Endothelial cell of umbilical vein (primary cell): ENCODE results near the gene DR1. TPM values are rescaled to one million over a fixed set of nuclear protein-coding genes. Genes with fewer than 3 reads are reported as not detected.

Source experiments
- BruUV-seq: library from RNA; stranded (reverse); fragments of 400-500 nt; replicated peaks from 2 replicates; lab custom pipeline; 2021; lab: Mats Ljungman, UMichigan
- CTCF ChIA-PET: fragments of 300-600, 350-600 bp; sonication (Branson Sonifier 250); formaldehyde crosslinking; loops from one replicate; lab custom pipeline; 2021; ENCODE audit warnings: antibody characterized with exemption, inconsistent platforms; lab: Charles Lee
- POLR2A ChIA-PET: fragments of 300-600, 350-600 bp; sonication (Branson Sonifier 250); formaldehyde crosslinking; loops from one replicate; lab custom pipeline; 2021; ENCODE audit warnings: antibody characterized with exemption, inconsistent platforms; lab: Charles Lee
- DNase-seq: peaks from one replicate; pipeline ENCODE4 v3.0.0-alpha.2; 2011; ENCODE audit warnings: low read depth, low spot score
- FAIRE-seq: peaks from 2 replicates; lab custom pipeline; 2011; peaks lifted over from hg19 to GRCh38; lab: Jason Lieb, UNC
- H2AFZ ChIP-seq: 2 replicates; pipeline ENCODE4 v1.6.0; 2012; ENCODE audit warnings: low read depth, low read length, control low read depth, inconsistent platforms
- H3K27ac ChIP-seq: 2 replicates; pipeline ENCODE4 v1.5.1; 2011; ENCODE audit warnings: low read depth, mild to moderate bottlenecking, control low read depth, low read length, moderate library complexity; ENCODE audit not compliant: insufficient read depth
- H3K27me3 ChIP-seq, 2 experiments: 2 replicates each; pipeline versions ENCODE4 v1.6.0 to v1.6.1; 2011; ENCODE audit warnings: low read length in 2 of 2, mixed read lengths in 1 of 2; ENCODE audit not compliant: control insufficient read depth in 2 of 2, insufficient read depth in 2 of 2
- H3K36me3 ChIP-seq, 2 experiments: 2 replicates in 1 of 2; 3 replicates in 1 of 2; pipeline ENCODE4 v1.5.1; 2011; ENCODE audit warnings: low read length in 2 of 2, mild to moderate bottlenecking in 1 of 2, moderate library complexity in 1 of 2; ENCODE audit not compliant: control insufficient read depth in 2 of 2, insufficient read depth in 2 of 2; ENCODE audit errors: extremely low read depth in 1 of 2
- H3K4me1 ChIP-seq: 3 replicates; pipeline ENCODE4 v1.5.1; 2011; ENCODE audit warnings: mild to moderate bottlenecking, low read length; ENCODE audit not compliant: control insufficient read depth, insufficient read depth; ENCODE audit errors: extremely low read depth
- H3K4me2 ChIP-seq: 2 replicates; pipeline ENCODE4 v1.6.1; 2011; ENCODE audit warnings: low read length, control low read depth, mixed read lengths; ENCODE audit not compliant: insufficient read depth
- H3K4me3 ChIP-seq, 3 experiments: fragments of 200-600 bp in 1 of 3; sonication (generic), shearing (Covaris generic) in 1 of 3; replicated peaks in 1 of 3; 2 replicates each; pipeline ENCODE4 v1.5.1; 2011 to 2016; ENCODE audit warnings: control low read depth in 3 of 3, low read length in 3 of 3, mild to moderate bottlenecking in 2 of 3, inconsistent platforms in 1 of 3, low read depth in 1 of 3, moderate library complexity in 1 of 3; ENCODE audit not compliant: insufficient read depth in 1 of 3
- H3K79me2 ChIP-seq: 2 replicates; pipeline ENCODE4 v1.6.0; 2012; ENCODE audit warnings: low read length, inconsistent platforms; ENCODE audit not compliant: control insufficient read depth, insufficient read depth
- H3K9ac ChIP-seq: replicated peaks from 2 replicates; pipeline ENCODE3; 2011; ENCODE audit warnings: low read length, control low read depth; ENCODE audit not compliant: insufficient read depth; ENCODE audit errors: extremely low read depth
- H3K9me1 ChIP-seq: replicated peaks from 3 replicates; pipeline ENCODE4 v1.6.0; 2011; ENCODE audit warnings: mild to moderate bottlenecking, low read length; ENCODE audit not compliant: control insufficient read depth, insufficient read depth; ENCODE audit errors: extremely low read depth
- H3K9me3 ChIP-seq: replicated peaks from 2 replicates; pipeline ENCODE4 v1.5.1; 2012; ENCODE audit warnings: low read length, inconsistent platforms; ENCODE audit not compliant: control insufficient read depth, insufficient read depth
- H4K20me1 ChIP-seq: replicated peaks from 2 replicates; pipeline ENCODE3; 2011; ENCODE audit warnings: mild to moderate bottlenecking, low read length; ENCODE audit not compliant: control insufficient read depth, insufficient read depth; ENCODE audit errors: extremely low read depth
- CTCF ChIP-seq, 2 donors: IDR thresholded peaks; 1 replicate in 1 of 2; 2 replicates in 1 of 2; pipeline ENCODE4 v1.5.1; 2011; ENCODE audit warnings: low read length in 2 of 2, mild to moderate bottlenecking in 2 of 2, moderate library complexity in 2 of 2, control low read depth in 1 of 2, inconsistent platforms in 1 of 2, low read depth in 1 of 2; ENCODE audit not compliant: insufficient read depth in 1 of 2; ENCODE audit errors: extremely low read depth in 1 of 2
- EZH2 ChIP-seq: IDR thresholded peaks from 2 replicates; pipeline ENCODE4 v1.6.1; 2012; ENCODE audit warnings: borderline replicate concordance, low read depth, mild to moderate bottlenecking, moderate library complexity, low read length, inconsistent platforms; ENCODE audit not compliant: severe bottlenecking
- FOS ChIP-seq: IDR thresholded peaks from 2 replicates; pipeline ENCODE4 v1.6.1; 2011; ENCODE audit warnings: mild to moderate bottlenecking, low read length, moderate library complexity, borderline replicate concordance; ENCODE audit not compliant: insufficient read depth
- GATA2 ChIP-seq: IDR thresholded peaks from 2 replicates; pipeline ENCODE4 v1.7.0; 2011; ENCODE audit warnings: low read depth, mild to moderate bottlenecking, moderate library complexity, mixed read lengths, low read length; ENCODE audit not compliant: insufficient read length, insufficient read depth
- JUN ChIP-seq: IDR thresholded peaks from 2 replicates; pipeline ENCODE4 v1.6.1; 2011; ENCODE audit warnings: borderline replicate concordance, low read depth; ENCODE audit not compliant: insufficient read length, insufficient read depth
- MYC ChIP-seq: IDR thresholded peaks from one replicate; pipeline ENCODE4 v1.6.1; 2011; ENCODE audit warnings: mild to moderate bottlenecking, low read depth, low read length
- POLR2A ChIP-seq: IDR thresholded peaks from 2 replicates; pipeline ENCODE4 v1.6.1; 2012; ENCODE audit warnings: low read depth, mild to moderate bottlenecking, control low read depth, low read length
- POLR2AphosphoS5 ChIP-seq: IDR thresholded peaks from 2 replicates; pipeline ENCODE4 v1.6.1; 2012; ENCODE audit warnings: low read depth, mild to moderate bottlenecking, control low read depth, low read length, moderate library complexity; ENCODE audit not compliant: insufficient read depth
- dilution Hi-C: fragments of 300-500 bp; cut with MboI; formaldehyde crosslinking; loops from one replicate; pipeline ENCODE4 v1.15.0; 2019; ENCODE audit warnings: low sequenced_read_pairs; ENCODE audit not compliant: extremely low pct_ligation_motif_present
- intact Hi-C: fragments of 100-400 bp; cut with micrococcal nuclease; formaldehyde crosslinking; loops from one replicate; pipeline ENCODE4 v1.10.0; 2022
- polyA plus RNA-seq, 4 experiments: library from polyadenylated mRNA; depleted of rRNA in 3 of 4; stranded (reverse) in 3 of 4; unstranded in 1 of 4; fragments of >200 nt; gene quantifications; 2 replicates each; pipeline versions ENCODE4 v1.2.1 to v1.2.3, GENCODE V29; 2011 to 2012; ENCODE audit warnings: missing spikeins in 1 of 4
- total RNA-seq: library from RNA; stranded (reverse); gene quantifications from 2 replicates; pipeline ENCODE4 v1.2.3, GENCODE V29; 2021
- TF ChIP-seq, protein P1 (sequence below): IDR thresholded peaks from 2 replicates; pipeline ENCODE4 v1.6.1; 2011; ENCODE audit not compliant: insufficient read depth, insufficient read length

DR1 gene
- total and polyA plus RNA-seq, 2 donors (not counting 3 experiments of a cell fraction or from before 2014, with no cell fraction given), result 11.7 to 49.4 TPM

GRCh38 chr1:93414749-93415148, 69.0 kb downstream of the DR1 start:
- DNase-seq, result no peak
- POLR2A ChIA-PET, result no interaction called here
- BruUV-seq, result no TSS peak

More at GRCh38 chr1:93414749-93415148, 69.0 kb downstream of the DR1 start:
- no peak overlapping the region for H3K9ac ChIP-seq
- H3K27me3 ChIP-seq, result peaks cover 0 to 2% of the 10 kb centered on the region in 2 experiments
- no peaks in the 10 kb centered on the region for H3K9me1 ChIP-seq
- no peak overlapping the region for H3K27ac ChIP-seq
- peaks cover 5% of the 10 kb centered on the region for H3K4me1 ChIP-seq
- no peaks in the 10 kb centered on the region for H3K36me3 ChIP-seq
- TF ChIP-seq CTCF (IDR thresholded peaks at IDR 0.05; ENCODE audit: extremely low read depth in 1 of 2, insufficient read depth in 1 of 2, low read depth in 1 of 2, low read length in 2 of 2) (no peak), POLR2A (no peak), GATA2 (no peak), JUN (no peak), FOS (no peak), POLR2AphosphoS5 (no peak), MYC (no peak), EZH2 (no peak)
- TF ChIP-seq, protein P1, sequence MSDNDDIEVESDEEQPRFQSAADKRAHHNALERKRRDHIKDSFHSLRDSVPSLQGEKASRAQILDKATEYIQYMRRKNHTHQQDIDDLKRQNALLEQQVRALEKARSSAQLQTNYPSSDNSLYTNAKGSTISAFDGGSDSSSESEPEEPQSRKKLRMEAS, result no peak
- FAIRE-seq, result no peak
- intact Hi-C loops (no loop called here), dilution Hi-C loops (no loop called here)
- no peaks in the 10 kb centered on the region for H3K9me3 ChIP-seq
- no peaks in the 10 kb centered on the region for H3K79me2 ChIP-seq
- CTCF ChIA-PET, result interaction anchor here (0.8 to 1.1 kb wide), 3 partner anchors 60 to 421 kb away, joined by 3 to 8 read pairs (median 3); no protein-coding TSS in a partner anchor
- H3K4me2 ChIP-seq, result no peak overlapping the region
- H2AFZ ChIP-seq, result no peak overlapping the region
- H3K4me3 ChIP-seq, result no peak overlapping the region
- no peaks in the 10 kb centered on the region for H4K20me1 ChIP-seq
